ENCODE data around the gene ADAR. TPM values are rescaled to one million over a fixed set of nuclear protein-coding genes. Genes with fewer than 3 reads are reported as not detected.
A peak's percentile ranks its signal among the peaks of the same experiment; 100 is the strongest.

Gene ADAR
- total RNA-seq, 1 donor from 2014 or later = 301 TPM

- intact Hi-C loops (cut with micrococcal nuclease) = no loop called here
- no peaks in the 10 kb centered on the region for H3K9me3 Mint-ChIP-seq
- H3K4me3 Mint-ChIP-seq = no peak overlapping the region
- no peak for DNase-seq (ENCODE audit: low spot score)
- H3K27me3 Mint-ChIP-seq (ENCODE audit: insufficient read depth) = no peaks in the 10 kb centered on the region
- H3K36me3 Mint-ChIP-seq (ENCODE audit: low read depth) = peaks cover 16% of the 10 kb centered on the region
- peak overlapping the region; percentile 2 for H3K27ac Mint-ChIP-seq
- H3K4me1 Mint-ChIP-seq (ENCODE audit: low read depth) = peaks cover 62% of the 10 kb centered on the region
Observed at GRCh38 chr1:154611150-154611862, 3.3 kb upstream of the ADAR start.

GRCh38 chr1:154609398-154610380 lies 1.7 kb upstream of the ADAR start:
- Mint-ChIP-seq H3K4me1 (ENCODE audit: low read depth) (peaks cover 63% of the 10 kb centered on the region), H3K36me3 (ENCODE audit: low read depth) (peaks cover 21% of the 10 kb centered on the region), H3K27ac (peak overlapping the region; percentile 98), H3K9me3 (no peaks in the 10 kb centered on the region), H3K4me3 (peak overlapping the region; percentile 94), H3K27me3 (ENCODE audit: insufficient read depth) (no peaks in the 10 kb centered on the region)
- peak; percentile 43 for DNase-seq (ENCODE audit: low spot score)
- intact Hi-C loops (cut with micrococcal nuclease) = loop anchor here (1.0 to 10.0 kb wide), 10 partner anchors 18 to 565 kb away; partner anchors contain the start of genes EFNA4, KRTCAP2, PBXIP1 and TRIM46

- Mint-ChIP-seq H3K27me3 (ENCODE audit: insufficient read depth) (no peaks in the 10 kb centered on the region), H3K9me3 (no peaks in the 10 kb centered on the region), H3K27ac (peak overlapping the region; percentile 98), H3K4me3 (peak overlapping the region; percentile 94), H3K36me3 (ENCODE audit: low read depth) (peaks cover 26% of the 10 kb centered on the region), H3K4me1 (ENCODE audit: low read depth) (peaks cover 66% of the 10 kb centered on the region)
- intact Hi-C loops (cut with micrococcal nuclease) = loop anchor here (1.0 to 10.0 kb wide), 13 partner anchors 19 to 566 kb away; partner anchors contain the start of genes CKS1B, EFNA4, KRTCAP2 and PBXIP1
- DNase-seq (ENCODE audit: low spot score) = peak; percentile 31
Observed at GRCh38 chr1:154608397-154609270, 648 bp upstream of the ADAR start.

- H3K27me3 Mint-ChIP-seq (ENCODE audit: insufficient read depth) = no peaks in the 10 kb centered on the region
- H3K36me3 Mint-ChIP-seq (ENCODE audit: low read depth) = peaks cover 26% of the 10 kb centered on the region
- DNase-seq (ENCODE audit: low spot score) = peak; percentile 13
- H3K9me3 Mint-ChIP-seq = no peaks in the 10 kb centered on the region
- H3K27ac Mint-ChIP-seq = peak overlapping the region; percentile 98
- peak overlapping the region; percentile 94 for H3K4me3 Mint-ChIP-seq
- H3K4me1 Mint-ChIP-seq (ENCODE audit: low read depth) = peaks cover 71% of the 10 kb centered on the region
- intact Hi-C loops (cut with micrococcal nuclease) = loop anchor here (1.0 to 10.0 kb wide), 7 partner anchors 48 to 568 kb away; partner anchors contain the start of genes EFNA4, KRTCAP2, PBXIP1 and TRIM46
Observed at GRCh38 chr1:154607106-154607608, 829 bp downstream of the ADAR start.

- intact Hi-C loops (cut with micrococcal nuclease) = loop anchor here (5.0 to 10.0 kb wide), 6 partner anchors 142 to 569 kb away; partner anchors contain the start of genes EFNA4, KRTCAP2, PBXIP1 and TRIM46
- Mint-ChIP-seq H3K4me3 (peak overlapping the region; percentile 94), H3K4me1 (ENCODE audit: low read depth) (peaks cover 72% of the 10 kb centered on the region)
Observed at GRCh38 chr1:154605534-154605933, 2.5 kb downstream of the ADAR start.

GRCh38 chr1:154603317-154603716 lies 4.7 kb downstream of the ADAR start:
- peaks cover 76% of the 10 kb centered on the region for H3K4me1 Mint-ChIP-seq (ENCODE audit: low read depth)
- H3K27me3 Mint-ChIP-seq (ENCODE audit: insufficient read depth) = no peaks in the 10 kb centered on the region
- no peak overlapping the region for H3K4me3 Mint-ChIP-seq
- H3K36me3 Mint-ChIP-seq (ENCODE audit: low read depth) = peaks cover 51% of the 10 kb centered on the region
- intact Hi-C loops (cut with micrococcal nuclease) = loop anchor here (10.0 kb wide), 2 partner anchors 419 to 571 kb away; partner anchors contain the start of genes KRTCAP2 and TRIM46
- H3K27ac Mint-ChIP-seq = no peak overlapping the region
- H3K9me3 Mint-ChIP-seq = no peaks in the 10 kb centered on the region
- DNase-seq (ENCODE audit: low spot score) = no peak

More at GRCh38 chr1:154605534-154605933, 2.5 kb downstream of the ADAR start:
- DNase-seq (ENCODE audit: low spot score) = no peak
- H3K27ac Mint-ChIP-seq = peak overlapping the region; percentile 64
- no peaks in the 10 kb centered on the region for H3K27me3 Mint-ChIP-seq (ENCODE audit: insufficient read depth)
- peaks cover 39% of the 10 kb centered on the region for H3K36me3 Mint-ChIP-seq (ENCODE audit: low read depth)
- H3K9me3 Mint-ChIP-seq = no peaks in the 10 kb centered on the region

GRCh38 chr1:154599658-154600057 lies 8.3 kb downstream of the ADAR start:
- Mint-ChIP-seq H3K27ac (peak overlapping the region; percentile 8), H3K9me3 (no peaks in the 10 kb centered on the region), H3K4me3 (peak overlapping the region; percentile 30), H3K4me1 (ENCODE audit: low read depth) (peaks cover 62% of the 10 kb centered on the region), H3K27me3 (ENCODE audit: insufficient read depth) (no peaks in the 10 kb centered on the region), H3K36me3 (ENCODE audit: low read depth) (peaks cover 61% of the 10 kb centered on the region)
- no peak for DNase-seq (ENCODE audit: low spot score)
- intact Hi-C loops (cut with micrococcal nuclease) = loop anchor here (10.0 kb wide), 2 partner anchors 415 to 575 kb away; partner anchors contain the start of genes KRTCAP2 and TRIM46

- Mint-ChIP-seq H3K36me3 (ENCODE audit: low read depth) (peaks cover 63% of the 10 kb centered on the region), H3K4me3 (no peak overlapping the region), H3K9me3 (no peaks in the 10 kb centered on the region), H3K4me1 (ENCODE audit: low read depth) (peaks cover 56% of the 10 kb centered on the region), H3K27me3 (ENCODE audit: insufficient read depth) (no peaks in the 10 kb centered on the region), H3K27ac (peak overlapping the region; percentile 52)
- no peak for DNase-seq (ENCODE audit: low spot score)
- intact Hi-C loops (cut with micrococcal nuclease) = no loop called here
Observed at GRCh38 chr1:154598871-154599635, 8.9 kb downstream of the ADAR start.

- H3K27ac Mint-ChIP-seq = no peak overlapping the region
- no peak overlapping the region for H3K4me3 Mint-ChIP-seq
- no peak for DNase-seq (ENCODE audit: low spot score)
- no peaks in the 10 kb centered on the region for H3K27me3 Mint-ChIP-seq (ENCODE audit: insufficient read depth)
- intact Hi-C loops (cut with micrococcal nuclease) = no loop called here
- H3K9me3 Mint-ChIP-seq = no peaks in the 10 kb centered on the region
- peaks cover 69% of the 10 kb centered on the region for H3K36me3 Mint-ChIP-seq (ENCODE audit: low read depth)
- peaks cover 43% of the 10 kb centered on the region for H3K4me1 Mint-ChIP-seq (ENCODE audit: low read depth)
Observed at GRCh38 chr1:154595621-154596020, 12.4 kb downstream of the ADAR start.

- Mint-ChIP-seq H3K27me3 (ENCODE audit: insufficient read depth) (no peaks in the 10 kb centered on the region), H3K9me3 (no peaks in the 10 kb centered on the region), H3K4me1 (ENCODE audit: low read depth) (peaks cover 39% of the 10 kb centered on the region), H3K27ac (no peak overlapping the region), H3K36me3 (ENCODE audit: low read depth) (peaks cover 70% of the 10 kb centered on the region), H3K4me3 (no peak overlapping the region)
- DNase-seq (ENCODE audit: low spot score) = no peak
- intact Hi-C loops (cut with micrococcal nuclease) = no loop called here
Observed at GRCh38 chr1:154594811-154595210, 13.2 kb downstream of the ADAR start.

- Mint-ChIP-seq H3K4me3 (no peak overlapping the region), H3K27me3 (ENCODE audit: insufficient read depth) (no peaks in the 10 kb centered on the region), H3K27ac (no peak overlapping the region), H3K9me3 (no peaks in the 10 kb centered on the region), H3K36me3 (ENCODE audit: low read depth) (peaks cover 73% of the 10 kb centered on the region), H3K4me1 (ENCODE audit: low read depth) (peaks cover 35% of the 10 kb centered on the region)
- intact Hi-C loops (cut with micrococcal nuclease) = no loop called here
- DNase-seq (ENCODE audit: low spot score) = no peak
Observed at GRCh38 chr1:154593390-154593789, 14.6 kb downstream of the ADAR start.

Data from activated T-helper 1 cell treated with anti-CD3 and anti-CD28 coated beads, Interleukin-12 subunit alpha, Interleukin-12 subunit beta, Interleukin-2, Interleukin-4 antibody, amounts not matched to agents 30 ng/mL and 10 ng/mL and 1 ng/mL, durations not matched to agents 14 hours and 24 hours and 36 hours (primary cell).